ENCODE data around the gene CYFIP2. TPM values are rescaled to one million over a fixed set of nuclear protein-coding genes. Genes with fewer than 3 reads are reported as not detected.

CYFIP2 gene
- total and polyA plus RNA-seq, 10 of the 15 experiments (the other 5 are each of a cell fraction or from before 2014, with no cell fraction given) = 43.4 to 173 (median 96.0) TPM

DNA sequence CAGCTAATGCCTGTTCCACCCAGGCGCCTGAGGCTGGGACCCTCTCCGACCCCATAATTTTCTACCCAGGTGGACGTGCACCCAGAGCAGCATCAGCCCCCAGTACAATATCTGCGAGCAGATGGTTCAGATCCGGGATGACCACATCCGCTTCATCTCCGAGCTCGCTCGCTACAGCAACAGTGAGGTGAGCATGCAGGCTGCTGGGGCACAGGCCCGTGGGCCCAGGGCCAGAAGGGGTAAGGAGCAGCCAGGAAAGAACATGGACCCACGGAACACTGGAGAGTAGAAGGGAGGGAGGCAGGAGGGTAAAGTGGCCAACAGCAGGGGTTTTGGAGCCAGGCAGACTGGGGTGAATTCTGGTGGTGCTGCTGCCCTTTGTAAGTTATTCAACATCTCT is 45.7 kb downstream of the CYFIP2 start:
- no peaks in the 10 kb centered on the region for H3K27me3 ChIP-seq (replicated peaks in 1 of 2; ENCODE audit: control insufficient read depth in 2 of 2, insufficient read depth in 2 of 2, low read length in 1 of 2)
- BruUV-seq (replicated peaks) = no TSS peak
- H3K36me3 ChIP-seq (ENCODE audit: control insufficient read depth in 2 of 2, insufficient read depth in 2 of 2, low read length in 1 of 2) = peaks cover 16 to 34% of the 10 kb centered on the region in 2 experiments
- no peak overlapping the region for H2AFZ ChIP-seq (ENCODE audit: control insufficient read depth, low read depth, low read length)
- DNase-seq (ENCODE audit: low read depth, low spot score) (no peak), FAIRE-seq (no peak), ATAC-seq (no peak)
- in situ Hi-C loops (cut with MboI) = loop anchor here (5.0 kb wide), 2 partner anchors 59 to 164 kb away; no protein-coding TSS in a partner anchor
- no peaks in the 10 kb centered on the region for H3K9me3 ChIP-seq (replicated peaks; ENCODE audit: control insufficient read depth, insufficient read depth, low read length)
- CTCF ChIA-PET = interaction anchor here (7.2 to 13.9 kb wide), 2 partner anchors 56 to 163 kb away, joined by 52 to 213 read pairs; no protein-coding TSS in a partner anchor
- H3K79me2 ChIP-seq (ENCODE audit: control insufficient read depth, insufficient read depth, low read length) = no peaks in the 10 kb centered on the region
- no peaks in the 10 kb centered on the region for H3K4me1 ChIP-seq (ENCODE audit: control insufficient read depth, insufficient read depth, low read length)
- no peak overlapping the region for H3K9ac ChIP-seq (ENCODE audit: control insufficient read depth, insufficient read depth, low read length)
- SMC1A ChIA-PET (ENCODE audit: uncharacterized antibody, unreplicated experiment) = interaction anchor here (0.7 to 10.4 kb wide), 3 partner anchors 27 to 59 kb away, joined by 3 to 132 read pairs (median 3); no protein-coding TSS in a partner anchor
- peak; percentile 28; the same call in 1 of the 2 replicates for TF ChIP-seq POLR2A (IDR thresholded peaks at IDR 0.05; ENCODE audit: low read depth, low read length)
- no peak for TF ChIP-seq IKZF2 (IDR thresholded peaks at IDR 0.05)
- intact Hi-C loops (cut with micrococcal nuclease; ENCODE audit: unreplicated experiment) = loop anchor here (5.0 kb wide), 1 partner anchor 39 kb away; no protein-coding TSS in a partner anchor
- no peak overlapping the region for H3K4me2 ChIP-seq (ENCODE audit: control insufficient read depth, insufficient read depth)
- H3K27ac ChIP-seq (ENCODE audit: control insufficient read depth, insufficient read depth) = no peak overlapping the region
- RAD21 ChIA-PET (ENCODE audit: unreplicated experiment) = interaction anchor here (6.7 kb wide), 1 partner anchor 58 kb away, joined by 72 read pairs; no protein-coding TSS in a partner anchor
- H3K4me3 ChIP-seq = no peak overlapping the region
- no peaks in the 10 kb centered on the region for H4K20me1 ChIP-seq (ENCODE audit: control insufficient read depth, insufficient read depth)
- 96% methylated on average over 11 of the region's 11 CpGs for WGBS (ENCODE audit: insufficient coverage, insufficient replicate concordance, low lambda C conversion rate, missing lambda C conversion rate)
- POLR2A ChIA-PET = no interaction called here

DNA sequence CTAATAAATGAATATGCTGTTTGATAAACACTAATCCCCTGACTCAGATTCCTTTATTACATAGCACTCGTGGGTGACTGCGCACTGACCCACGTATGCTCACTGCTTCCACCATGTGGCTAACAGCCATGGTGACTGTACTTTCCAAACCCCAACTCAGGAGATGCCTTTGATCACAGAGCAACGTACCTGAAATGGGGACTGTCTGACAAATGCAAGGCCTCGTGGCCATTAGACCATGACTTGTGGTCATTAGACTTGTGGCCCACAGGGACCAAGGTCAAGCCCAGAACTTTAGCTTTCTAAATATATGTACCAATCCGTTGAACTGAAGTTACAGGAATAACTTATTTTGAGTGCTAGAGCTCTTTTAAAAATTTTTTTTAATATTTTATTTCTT is 46.6 kb downstream of the CYFIP2 start:
- FAIRE-seq (peak; percentile 66), DNase-seq (ENCODE audit: low read depth, low spot score) (peak; percentile 59), ATAC-seq (peak; percentile 96)
- ChIA-PET SMC1A (ENCODE audit: uncharacterized antibody, unreplicated experiment) (interaction anchor here (0.7 to 1.8 kb wide), 15 partner anchors 13 to 170 kb away, joined by 3 to 50 read pairs (median 4); partner anchors contain the start of gene MED7), CTCF (interaction anchor here (0.6 to 5.0 kb wide), 22 partner anchors 9 to 1852 kb away, joined by 3 to 118 read pairs (median 4); partner anchors contain the start of genes GARIN3 and MED7), POLR2A (interaction anchor here (0.6 to 2.1 kb wide), 4 partner anchors 44 to 254 kb away, joined by 4 to 6 read pairs (median 4); no protein-coding TSS in a partner anchor), RAD21 (ENCODE audit: unreplicated experiment) (interaction anchor here (0.9 to 4.5 kb wide), 9 partner anchors 39 to 181 kb away, joined by 3 to 84 read pairs (median 6); partner anchors contain the start of genes CYFIP2 and MED7)
- BruUV-seq (replicated peaks) = no TSS peak
- no peaks in the 10 kb centered on the region for H3K9me3 ChIP-seq (replicated peaks; ENCODE audit: control insufficient read depth, insufficient read depth, low read length)
- no peak overlapping the region for H3K4me2 ChIP-seq (ENCODE audit: control insufficient read depth, insufficient read depth)
- H3K36me3 ChIP-seq (ENCODE audit: control insufficient read depth in 2 of 2, insufficient read depth in 2 of 2, low read length in 1 of 2) = peaks cover 16 to 41% of the 10 kb centered on the region in 2 experiments
- H4K20me1 ChIP-seq (ENCODE audit: control insufficient read depth, insufficient read depth) = no peaks in the 10 kb centered on the region
- H3K27ac ChIP-seq (ENCODE audit: control insufficient read depth, insufficient read depth) = no peak overlapping the region
- WGBS (ENCODE audit: insufficient coverage, insufficient replicate concordance, low lambda C conversion rate, missing lambda C conversion rate) = 2% methylated on average over 6 of the region's 6 CpGs
- H3K27me3 ChIP-seq (replicated peaks in 1 of 2; ENCODE audit: control insufficient read depth in 2 of 2, insufficient read depth in 2 of 2, low read length in 1 of 2) = no peaks in the 10 kb centered on the region
- no peak overlapping the region for H2AFZ ChIP-seq (ENCODE audit: control insufficient read depth, low read depth, low read length)
- H3K9ac ChIP-seq (ENCODE audit: control insufficient read depth, insufficient read depth, low read length) = no peak overlapping the region
- in situ Hi-C loops (cut with MboI) = loop anchor here (5.0 kb wide), 2 partner anchors 60 to 165 kb away; no protein-coding TSS in a partner anchor
- H3K4me1 ChIP-seq (ENCODE audit: control insufficient read depth, insufficient read depth, low read length) = no peaks in the 10 kb centered on the region
- intact Hi-C loops (cut with micrococcal nuclease; ENCODE audit: unreplicated experiment) = loop anchor here (1.0 to 5.0 kb wide), 3 partner anchors 40 to 163 kb away; no protein-coding TSS in a partner anchor
- H3K4me3 ChIP-seq = no peak overlapping the region
- H3K79me2 ChIP-seq (ENCODE audit: control insufficient read depth, insufficient read depth, low read length) = no peaks in the 10 kb centered on the region
- TF ChIP-seq POU2F2 (IDR thresholded peaks at IDR 0.05; ENCODE audit: borderline replicate concordance, low read depth, low read length) (0 out of 3 replicates have a peak, but pooled peaks have one; percentile 28), BACH1 (IDR thresholded peaks at IDR 0.05; ENCODE audit: borderline replicate concordance) (0 out of 2 replicates have a peak, but pooled peaks have one; percentile 24), CBFB (IDR thresholded peaks at IDR 0.05; ENCODE audit: low read depth) (no peak), IKZF2 (IDR thresholded peaks at IDR 0.05) (no peak; a peak in 1 of 4 replicates), NR2F1 (conservative IDR thresholded peaks at IDR 0.05) (peak; percentile 67; the same call in 1 of the 2 replicates), CREB1 (IDR thresholded peaks at IDR 0.05; ENCODE audit: low read depth) (0 out of 2 replicates have a peak, but pooled peaks have one; percentile 30), NFYA (IDR thresholded peaks at IDR 0.05; ENCODE audit: borderline replicate concordance, low read depth, low read length) (no peak), ZNF24 (IDR thresholded peaks at IDR 0.05) (no peak), SMC3 (IDR thresholded peaks at IDR 0.05; ENCODE audit: borderline replicate concordance, low read length) (peak; percentile 93)
- TF ChIP-seq, protein P1, sequence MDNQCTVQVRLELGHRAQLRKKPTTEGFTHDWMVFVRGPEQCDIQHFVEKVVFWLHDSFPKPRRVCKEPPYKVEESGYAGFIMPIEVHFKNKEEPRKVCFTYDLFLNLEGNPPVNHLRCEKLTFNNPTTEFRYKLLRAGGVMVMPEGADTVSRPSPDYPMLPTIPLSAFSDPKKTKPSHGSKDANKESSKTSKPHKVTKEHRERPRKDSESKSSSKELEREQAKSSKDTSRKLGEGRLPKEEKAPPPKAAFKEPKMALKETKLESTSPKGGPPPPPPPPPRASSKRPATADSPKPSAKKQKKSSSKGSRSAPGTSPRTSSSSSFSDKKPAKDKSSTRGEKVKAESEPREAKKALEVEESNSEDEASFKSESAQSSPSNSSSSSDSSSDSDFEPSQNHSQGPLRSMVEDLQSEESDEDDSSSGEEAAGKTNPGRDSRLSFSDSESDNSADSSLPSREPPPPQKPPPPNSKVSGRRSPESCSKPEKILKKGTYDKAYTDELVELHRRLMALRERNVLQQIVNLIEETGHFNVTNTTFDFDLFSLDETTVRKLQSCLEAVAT (IDR thresholded peaks at IDR 0.05) = 0 out of 2 replicates have a peak, but pooled peaks have one; percentile 26
